Endothelial cell of umbilical vein (primary cell): Measurements from ENCODE around the gene EFNA2. TPM values are rescaled to one million over a fixed set of nuclear protein-coding genes. Genes with fewer than 3 reads are reported as not detected.

Experiments
- BruUV-seq: library from RNA; stranded (reverse); fragments of 400-500 nt; replicated peaks from 2 replicates; lab custom pipeline; 2021; lab: Mats Ljungman, UMichigan
- CTCF ChIA-PET: fragments of 300-600, 350-600 bp; sonication (Branson Sonifier 250); formaldehyde crosslinking; loops from one replicate; lab custom pipeline; 2021; ENCODE audit warnings: antibody characterized with exemption, inconsistent platforms; lab: Charles Lee
- POLR2A ChIA-PET: fragments of 300-600, 350-600 bp; sonication (Branson Sonifier 250); formaldehyde crosslinking; loops from one replicate; lab custom pipeline; 2021; ENCODE audit warnings: antibody characterized with exemption, inconsistent platforms; lab: Charles Lee
- DNase-seq: peaks from one replicate; pipeline ENCODE4 v3.0.0-alpha.2; 2011; ENCODE audit warnings: low read depth, low spot score
- FAIRE-seq: peaks from 2 replicates; lab custom pipeline; 2011; peaks lifted over from hg19 to GRCh38; lab: Jason Lieb, UNC
- H2AFZ ChIP-seq: 2 replicates; pipeline ENCODE4 v1.6.0; 2012; ENCODE audit warnings: low read depth, low read length, control low read depth, inconsistent platforms
- H3K27ac ChIP-seq: 2 replicates; pipeline ENCODE4 v1.5.1; 2011; ENCODE audit warnings: low read depth, mild to moderate bottlenecking, control low read depth, low read length, moderate library complexity; ENCODE audit not compliant: insufficient read depth
- H3K27me3 ChIP-seq, 2 experiments: 2 replicates each; pipeline versions ENCODE4 v1.6.0 to v1.6.1; 2011; ENCODE audit warnings: low read length in 2 of 2, mixed read lengths in 1 of 2; ENCODE audit not compliant: control insufficient read depth in 2 of 2, insufficient read depth in 2 of 2
- H3K36me3 ChIP-seq, 2 experiments: 2 replicates in 1 of 2; 3 replicates in 1 of 2; pipeline ENCODE4 v1.5.1; 2011; ENCODE audit warnings: low read length in 2 of 2, mild to moderate bottlenecking in 1 of 2, moderate library complexity in 1 of 2; ENCODE audit not compliant: control insufficient read depth in 2 of 2, insufficient read depth in 2 of 2; ENCODE audit errors: extremely low read depth in 1 of 2
- H3K4me1 ChIP-seq: 3 replicates; pipeline ENCODE4 v1.5.1; 2011; ENCODE audit warnings: mild to moderate bottlenecking, low read length; ENCODE audit not compliant: control insufficient read depth, insufficient read depth; ENCODE audit errors: extremely low read depth
- H3K4me2 ChIP-seq: 2 replicates; pipeline ENCODE4 v1.6.1; 2011; ENCODE audit warnings: low read length, control low read depth, mixed read lengths; ENCODE audit not compliant: insufficient read depth
- H3K4me3 ChIP-seq, 3 experiments: fragments of 200-600 bp in 1 of 3; sonication (generic), shearing (Covaris generic) in 1 of 3; replicated peaks in 1 of 3; 2 replicates each; pipeline ENCODE4 v1.5.1; 2011 to 2016; ENCODE audit warnings: control low read depth in 3 of 3, low read length in 3 of 3, mild to moderate bottlenecking in 2 of 3, inconsistent platforms in 1 of 3, low read depth in 1 of 3, moderate library complexity in 1 of 3; ENCODE audit not compliant: insufficient read depth in 1 of 3
- H3K79me2 ChIP-seq: 2 replicates; pipeline ENCODE4 v1.6.0; 2012; ENCODE audit warnings: low read length, inconsistent platforms; ENCODE audit not compliant: control insufficient read depth, insufficient read depth
- H3K9ac ChIP-seq: replicated peaks from 2 replicates; pipeline ENCODE3; 2011; ENCODE audit warnings: low read length, control low read depth; ENCODE audit not compliant: insufficient read depth; ENCODE audit errors: extremely low read depth
- H3K9me1 ChIP-seq: replicated peaks from 3 replicates; pipeline ENCODE4 v1.6.0; 2011; ENCODE audit warnings: mild to moderate bottlenecking, low read length; ENCODE audit not compliant: control insufficient read depth, insufficient read depth; ENCODE audit errors: extremely low read depth
- H3K9me3 ChIP-seq: replicated peaks from 2 replicates; pipeline ENCODE4 v1.5.1; 2012; ENCODE audit warnings: low read length, inconsistent platforms; ENCODE audit not compliant: control insufficient read depth, insufficient read depth
- H4K20me1 ChIP-seq: replicated peaks from 2 replicates; pipeline ENCODE3; 2011; ENCODE audit warnings: mild to moderate bottlenecking, low read length; ENCODE audit not compliant: control insufficient read depth, insufficient read depth; ENCODE audit errors: extremely low read depth
- EZH2 ChIP-seq: IDR thresholded peaks from 2 replicates; pipeline ENCODE4 v1.6.1; 2012; ENCODE audit warnings: borderline replicate concordance, low read depth, mild to moderate bottlenecking, moderate library complexity, low read length, inconsistent platforms; ENCODE audit not compliant: severe bottlenecking
- GATA2 ChIP-seq: IDR thresholded peaks from 2 replicates; pipeline ENCODE4 v1.7.0; 2011; ENCODE audit warnings: low read depth, mild to moderate bottlenecking, moderate library complexity, mixed read lengths, low read length; ENCODE audit not compliant: insufficient read length, insufficient read depth
- POLR2A ChIP-seq: IDR thresholded peaks from 2 replicates; pipeline ENCODE4 v1.6.1; 2012; ENCODE audit warnings: low read depth, mild to moderate bottlenecking, control low read depth, low read length
- POLR2AphosphoS5 ChIP-seq: IDR thresholded peaks from 2 replicates; pipeline ENCODE4 v1.6.1; 2012; ENCODE audit warnings: low read depth, mild to moderate bottlenecking, control low read depth, low read length, moderate library complexity; ENCODE audit not compliant: insufficient read depth
- dilution Hi-C: fragments of 300-500 bp; cut with MboI; formaldehyde crosslinking; loops from one replicate; pipeline ENCODE4 v1.15.0; 2019; ENCODE audit warnings: low sequenced_read_pairs; ENCODE audit not compliant: extremely low pct_ligation_motif_present
- intact Hi-C: fragments of 100-400 bp; cut with micrococcal nuclease; formaldehyde crosslinking; loops from one replicate; pipeline ENCODE4 v1.10.0; 2022
- polyA plus RNA-seq, 4 experiments: library from polyadenylated mRNA; depleted of rRNA in 3 of 4; stranded (reverse) in 3 of 4; unstranded in 1 of 4; fragments of >200 nt; gene quantifications; 2 replicates each; pipeline versions ENCODE4 v1.2.1 to v1.2.3, GENCODE V29; 2011 to 2012; ENCODE audit warnings: missing spikeins in 1 of 4
- total RNA-seq: library from RNA; stranded (reverse); gene quantifications from 2 replicates; pipeline ENCODE4 v1.2.3, GENCODE V29; 2021
- TF ChIP-seq, protein P1 (sequence below): IDR thresholded peaks from 2 replicates; pipeline ENCODE4 v1.6.1; 2011; ENCODE audit not compliant: insufficient read depth, insufficient read length
- TF ChIP-seq, protein P2 (sequence below), 2 donors: IDR thresholded peaks; 1 replicate in 1 of 2; 2 replicates in 1 of 2; pipeline ENCODE4 v1.5.1; 2011; ENCODE audit warnings: low read length in 2 of 2, mild to moderate bottlenecking in 2 of 2, moderate library complexity in 2 of 2, control low read depth in 1 of 2, inconsistent platforms in 1 of 2, low read depth in 1 of 2; ENCODE audit not compliant: insufficient read depth in 1 of 2; ENCODE audit errors: extremely low read depth in 1 of 2

The EFNA2 gene
- total and polyA plus RNA-seq, 2 donors (not counting 3 experiments of a cell fraction or from before 2014, with no cell fraction given): 0.52 to 1.1 TPM

- Histone ChIP-seq H4K20me1 (no peaks in the 10 kb centered on the region), H3K9me1 (no peaks in the 10 kb centered on the region), H3K36me3 (peaks cover 23 to 34% of the 10 kb centered on the region in 2 experiments), H2AFZ (no peak overlapping the region), H3K27ac (no peak overlapping the region), H3K9me3 (no peaks in the 10 kb centered on the region), H3K4me2 (no peak overlapping the region), H3K4me1 (peaks cover 42% of the 10 kb centered on the region), H3K4me3 (no peak overlapping the region), H3K79me2 (peaks cover 48% of the 10 kb centered on the region), H3K9ac (no peak overlapping the region), H3K27me3 (no peaks in the 10 kb centered on the region)
- intact Hi-C loops (no loop called here), dilution Hi-C loops (no loop called here)
- POLR2A ChIA-PET: no interaction called here
- CTCF ChIA-PET: interaction anchor here (0.5 to 3.9 kb wide), 2 partner anchors 27 to 100 kb away, joined by 3 to 42 read pairs; no protein-coding TSS in a partner anchor
- no peak for DNase-seq
- BruUV-seq: no TSS peak
- TF ChIP-seq POLR2A (peak; percentile 31), POLR2AphosphoS5 (no peak)
- no peak for FAIRE-seq
These were observed 13.9 kb upstream of the EFNA2 start for GRCh38 chr19:1271528-1272422.

GRCh38 chr19:1272423-1273262 lies 13.0 kb upstream of the EFNA2 start:
- Histone ChIP-seq H3K27ac (no peak overlapping the region), H3K9me1 (no peaks in the 10 kb centered on the region), H3K4me3 (no peak overlapping the region), H3K4me1 (peaks cover 39% of the 10 kb centered on the region), H3K79me2 (peaks cover 48% of the 10 kb centered on the region), H4K20me1 (no peaks in the 10 kb centered on the region), H3K36me3 (peaks cover 23 to 34% of the 10 kb centered on the region in 2 experiments), H3K4me2 (no peak overlapping the region), H3K9ac (no peak overlapping the region), H3K9me3 (no peaks in the 10 kb centered on the region), H3K27me3 (no peaks in the 10 kb centered on the region), H2AFZ (no peak overlapping the region)
- TF ChIP-seq EZH2: no peak
- TF ChIP-seq, protein P1, sequence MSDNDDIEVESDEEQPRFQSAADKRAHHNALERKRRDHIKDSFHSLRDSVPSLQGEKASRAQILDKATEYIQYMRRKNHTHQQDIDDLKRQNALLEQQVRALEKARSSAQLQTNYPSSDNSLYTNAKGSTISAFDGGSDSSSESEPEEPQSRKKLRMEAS: no peak
- TF ChIP-seq GATA2: no peak
- TF ChIP-seq POLR2A: no peak
- TF ChIP-seq, protein P2, sequence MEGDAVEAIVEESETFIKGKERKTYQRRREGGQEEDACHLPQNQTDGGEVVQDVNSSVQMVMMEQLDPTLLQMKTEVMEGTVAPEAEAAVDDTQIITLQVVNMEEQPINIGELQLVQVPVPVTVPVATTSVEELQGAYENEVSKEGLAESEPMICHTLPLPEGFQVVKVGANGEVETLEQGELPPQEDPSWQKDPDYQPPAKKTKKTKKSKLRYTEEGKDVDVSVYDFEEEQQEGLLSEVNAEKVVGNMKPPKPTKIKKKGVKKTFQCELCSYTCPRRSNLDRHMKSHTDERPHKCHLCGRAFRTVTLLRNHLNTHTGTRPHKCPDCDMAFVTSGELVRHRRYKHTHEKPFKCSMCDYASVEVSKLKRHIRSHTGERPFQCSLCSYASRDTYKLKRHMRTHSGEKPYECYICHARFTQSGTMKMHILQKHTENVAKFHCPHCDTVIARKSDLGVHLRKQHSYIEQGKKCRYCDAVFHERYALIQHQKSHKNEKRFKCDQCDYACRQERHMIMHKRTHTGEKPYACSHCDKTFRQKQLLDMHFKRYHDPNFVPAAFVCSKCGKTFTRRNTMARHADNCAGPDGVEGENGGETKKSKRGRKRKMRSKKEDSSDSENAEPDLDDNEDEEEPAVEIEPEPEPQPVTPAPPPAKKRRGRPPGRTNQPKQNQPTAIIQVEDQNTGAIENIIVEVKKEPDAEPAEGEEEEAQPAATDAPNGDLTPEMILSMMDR (IDR thresholded peaks at IDR 0.05; ENCODE audit: extremely low read depth in 1 of 2, insufficient read depth in 1 of 2, low read depth in 1 of 2, low read length in 2 of 2): no peak
- TF ChIP-seq POLR2AphosphoS5: no peak
- BruUV-seq: TSS peak; percentile 1
- ChIA-PET POLR2A (no interaction called here), CTCF (interaction anchor here (0.5 to 3.9 kb wide), 2 partner anchors 28 to 99 kb away, joined by 3 to 42 read pairs; no protein-coding TSS in a partner anchor)
- dilution Hi-C loops: no loop called here
- intact Hi-C loops: no loop called here
- no peak for DNase-seq
- FAIRE-seq: no peak
